SJCRH30 (cell line): Measurements from ENCODE around the gene ZBTB44. TPM values are rescaled to one million over a fixed set of nuclear protein-coding genes. Genes with fewer than 3 reads are reported as not detected.
"Not testable (repeated sequence)": the region's sequence is repeated elsewhere in the genome, so short reads cannot be mapped to it uniquely, and the experiment has no call there.

Experiments
- DNase-seq, 2 experiments: peaks; one replicate each; pipeline ENCODE4 v3.0.0-alpha.2; 2015 to 2020
- H3K27ac ChIP-seq: fragments of 250-450 bp; sonication (Bioruptor Pico); 2 replicates; pipeline ENCODE4 v1.5.1; 2020; ENCODE audit warnings: mild to moderate bottlenecking, moderate library complexity
- H3K27me3 ChIP-seq: fragments of 250-450 bp; sonication (Bioruptor Pico); 2 replicates; pipeline ENCODE4 v1.5.1; 2020; ENCODE audit warnings: mild to moderate bottlenecking, moderate library complexity
- H3K36me3 ChIP-seq: fragments of 250-450 bp; sonication (Bioruptor Pico); 2 replicates; pipeline ENCODE4 v1.5.1; 2020; ENCODE audit warnings: mild to moderate bottlenecking, moderate library complexity
- H3K4me1 ChIP-seq: fragments of 250-450 bp; sonication (Bioruptor Pico); 2 replicates; pipeline ENCODE4 v1.5.1; 2020; ENCODE audit warnings: mild to moderate bottlenecking, moderate library complexity
- H3K4me3 ChIP-seq: fragments of 250-450 bp; sonication (Bioruptor Pico); 2 replicates; pipeline ENCODE4 v1.5.1; 2020; ENCODE audit warnings: mild to moderate bottlenecking, moderate library complexity
- H3K9me3 ChIP-seq: fragments of 250-450 bp; sonication (Bioruptor Pico); replicated peaks from 2 replicates; pipeline ENCODE4 v1.5.1; 2020; ENCODE audit warnings: mild to moderate bottlenecking, moderate library complexity
- total RNA-seq: library from RNA; depleted of rRNA; stranded (reverse); fragments of >200 nt; shearing (Covaris generic); gene quantifications from 2 replicates; pipeline ENCODE4 v1.2.3, GENCODE V29; 2014

Gene ZBTB44
- total RNA-seq, 1 experiment from 2014 or later = 30.3 TPM

- Histone ChIP-seq H3K4me1 (no peaks in the 10 kb centered on the region), H3K36me3 (no peaks in the 10 kb centered on the region), H3K4me3 (no peak overlapping the region), H3K27me3 (no peaks in the 10 kb centered on the region), H3K27ac (no peak overlapping the region), H3K9me3 (no peaks in the 10 kb centered on the region)
- DNase-seq = no peak
Measured at GRCh38 chr11:130246270-130246669, 68.4 kb downstream of the ZBTB44 start.

- H3K9me3 ChIP-seq, DNase-seq, H3K27me3 ChIP-seq, H3K4me1 ChIP-seq, H3K36me3 ChIP-seq, H3K27ac ChIP-seq, H3K4me3 ChIP-seq: not testable (repeated sequence)
Measured at GRCh38 chr11:130245375-130245774, 69.3 kb downstream of the ZBTB44 start.

- H3K4me3 ChIP-seq = no peak overlapping the region
- DNase-seq = no peak
- no peaks in the 10 kb centered on the region for H3K36me3 ChIP-seq
- H3K27ac ChIP-seq = no peak overlapping the region
- no peaks in the 10 kb centered on the region for H3K27me3 ChIP-seq
- no peaks in the 10 kb centered on the region for H3K4me1 ChIP-seq
- H3K9me3 ChIP-seq = no peaks in the 10 kb centered on the region
Measured at GRCh38 chr11:130244848-130245247, 69.9 kb downstream of the ZBTB44 start.

GRCh38 chr11:130243816-130244215 is 70.9 kb downstream of the ZBTB44 start:
- no peaks in the 10 kb centered on the region for H3K27me3 ChIP-seq
- H3K27ac ChIP-seq = no peak overlapping the region
- no peak overlapping the region for H3K4me3 ChIP-seq
- no peaks in the 10 kb centered on the region for H3K4me1 ChIP-seq
- H3K36me3 ChIP-seq = no peaks in the 10 kb centered on the region
- no peak for DNase-seq
- H3K9me3 ChIP-seq = no peaks in the 10 kb centered on the region

GRCh38 chr11:130241713-130242112 is 73.0 kb downstream of the ZBTB44 start:
- Histone ChIP-seq H3K27ac (no peak overlapping the region), H3K9me3 (no peaks in the 10 kb centered on the region), H3K4me1 (no peaks in the 10 kb centered on the region), H3K27me3 (no peaks in the 10 kb centered on the region), H3K36me3 (no peaks in the 10 kb centered on the region), H3K4me3 (no peak overlapping the region)
- DNase-seq = no peak

GRCh38 chr11:130237282-130238006 is 77.3 kb downstream of the ZBTB44 start:
- no peaks in the 10 kb centered on the region for H3K27me3 ChIP-seq
- H3K4me1 ChIP-seq = no peaks in the 10 kb centered on the region
- H3K4me3 ChIP-seq = no peak overlapping the region
- DNase-seq = no peak
- no peaks in the 10 kb centered on the region for H3K9me3 ChIP-seq
- peaks cover 2% of the 10 kb centered on the region; the same call in 1 of the 2 replicates for H3K36me3 ChIP-seq
- no peak overlapping the region for H3K27ac ChIP-seq

- Histone ChIP-seq H3K27me3 (no peaks in the 10 kb centered on the region), H3K4me3 (no peak overlapping the region), H3K36me3 (peaks cover 2% of the 10 kb centered on the region; the same call in 1 of the 2 replicates), H3K27ac (no peak overlapping the region), H3K4me1 (no peaks in the 10 kb centered on the region), H3K9me3 (no peaks in the 10 kb centered on the region)
- DNase-seq = no peak
Measured at GRCh38 chr11:130234315-130234714, 80.4 kb downstream of the ZBTB44 start.

GRCh38 chr11:130233888-130234287 is 80.8 kb downstream of the ZBTB44 start:
- not testable (repeated sequence) for H3K27ac ChIP-seq, H3K9me3 ChIP-seq, H3K27me3 ChIP-seq, H3K4me3 ChIP-seq, H3K4me1 ChIP-seq, DNase-seq, H3K36me3 ChIP-seq

- DNase-seq = not testable (repeated sequence)
Measured at GRCh38 chr11:130233486-130233885, 81.2 kb downstream of the ZBTB44 start.

GRCh38 chr11:130227373-130227772 is 87.3 kb downstream of the ZBTB44 start:
- no peak for DNase-seq
- Histone ChIP-seq H3K9me3 (no peaks in the 10 kb centered on the region), H3K27me3 (no peaks in the 10 kb centered on the region), H3K27ac (no peak overlapping the region), H3K4me3 (no peak overlapping the region), H3K4me1 (no peaks in the 10 kb centered on the region), H3K36me3 (no peaks in the 10 kb centered on the region)

More at GRCh38 chr11:130233486-130233885, 81.2 kb downstream of the ZBTB44 start:
- not testable (repeated sequence) for H3K27ac ChIP-seq, H3K4me3 ChIP-seq, H3K4me1 ChIP-seq, H3K36me3 ChIP-seq, H3K27me3 ChIP-seq, H3K9me3 ChIP-seq

- Histone ChIP-seq H3K4me3 (no peak overlapping the region), H3K27ac (no peak overlapping the region), H3K4me1 (no peaks in the 10 kb centered on the region), H3K36me3 (no peaks in the 10 kb centered on the region), H3K27me3 (no peaks in the 10 kb centered on the region), H3K9me3 (no peaks in the 10 kb centered on the region)
- no peak for DNase-seq
Measured at GRCh38 chr11:130223291-130223971, 91.3 kb downstream of the ZBTB44 start.

GRCh38 chr11:130220311-130221035 is 94.2 kb downstream of the ZBTB44 start:
- H3K4me3 ChIP-seq = no peak overlapping the region
- no peak for DNase-seq
- no peaks in the 10 kb centered on the region for H3K36me3 ChIP-seq
- H3K27ac ChIP-seq = no peak overlapping the region
- H3K4me1 ChIP-seq = no peaks in the 10 kb centered on the region
- no peaks in the 10 kb centered on the region for H3K27me3 ChIP-seq
- no peaks in the 10 kb centered on the region for H3K9me3 ChIP-seq

- H3K27ac ChIP-seq = no peak overlapping the region
- H3K36me3 ChIP-seq = no peaks in the 10 kb centered on the region
- no peak for DNase-seq
- no peak overlapping the region for H3K4me3 ChIP-seq
- H3K27me3 ChIP-seq = no peaks in the 10 kb centered on the region
- H3K9me3 ChIP-seq = no peaks in the 10 kb centered on the region
- H3K4me1 ChIP-seq = no peaks in the 10 kb centered on the region
Measured at GRCh38 chr11:130219148-130219547, 95.6 kb downstream of the ZBTB44 start.

GRCh38 chr11:130218501-130219070 is 96.1 kb downstream of the ZBTB44 start:
- no peaks in the 10 kb centered on the region for H3K4me1 ChIP-seq
- H3K27me3 ChIP-seq = no peaks in the 10 kb centered on the region
- H3K9me3 ChIP-seq = no peaks in the 10 kb centered on the region
- no peak overlapping the region for H3K4me3 ChIP-seq
- H3K27ac ChIP-seq = no peak overlapping the region
- H3K36me3 ChIP-seq = no peaks in the 10 kb centered on the region
- no peak for DNase-seq
